Peyer's patch (tissue), 4 donors: ENCODE data around the gene CDC14A. TPM values are rescaled to one million over a fixed set of nuclear protein-coding genes. Genes with fewer than 3 reads are reported as not detected.

Source experiments
- DNase-seq, 3 donors: peaks; one replicate each; pipeline ENCODE4 v3.0.0-alpha.2; 2017 to 2019
- H3K27ac ChIP-seq, 4 donors: fragments of 200-600 bp; sonication (generic); one replicate each; pipeline ENCODE4 v1.5.1; 2016 to 2019
- H3K27me3 ChIP-seq, 2 donors: fragments of 200-600 bp; sonication (generic); one replicate each; pipeline ENCODE4 v1.5.1; 2019
- H3K36me3 ChIP-seq, 3 donors: fragments of 200-600 bp; sonication (generic); one replicate each; pipeline ENCODE4 v1.5.1; 2016 to 2019
- H3K4me1 ChIP-seq, 4 donors: fragments of 200-600 bp; sonication (generic); one replicate each; pipeline ENCODE4 v1.5.1; 2016 to 2019
- H3K4me3 ChIP-seq, 4 donors: fragments of 200-600 bp; sonication (generic); 1 replicate in 3 of 4; 2 replicates in 1 of 4; pipeline ENCODE4 v1.5.1; 2016 to 2019; ENCODE audit warnings: mild to moderate bottlenecking in 1 of 4
- H3K9me3 ChIP-seq, 4 donors: fragments of 200-600 bp; sonication (generic); one replicate each; pipeline ENCODE4 v1.5.1; 2016 to 2019; ENCODE audit warnings: mild to moderate bottlenecking in 1 of 4
- POLR2A ChIP-seq, 2 donors: fragments of 450-650 bp; IDR thresholded peaks; one replicate each; pipeline ENCODE4 v1.5.1; 2017; ENCODE audit warnings: antibody characterized with exemption in 2 of 2, mild to moderate bottlenecking in 2 of 2, moderate library complexity in 2 of 2
- total RNA-seq, 4 donors: library from RNA; depleted of rRNA; stranded (reverse); fragments of >200 nt; gene quantifications; one replicate each; pipeline ENCODE4 v1.1.0, GENCODE V29; 2016
- TF ChIP-seq, protein P1 (sequence below), 6 experiments: fragments of 450-650 bp in 4 of 6; fragments of 200-600 bp in 2 of 6; sonication (generic) in 1 of 6; IDR thresholded peaks; one replicate each; pipeline ENCODE4 v1.5.1; 2017 to 2019; ENCODE audit warnings: antibody characterized with exemption in 6 of 6, mild to moderate bottlenecking in 3 of 6, moderate library complexity in 1 of 6

The CDC14A gene
- total RNA-seq, 4 donors from 2014 or later, result 51.2 to 97.6 (median 81.2) TPM

DNA sequence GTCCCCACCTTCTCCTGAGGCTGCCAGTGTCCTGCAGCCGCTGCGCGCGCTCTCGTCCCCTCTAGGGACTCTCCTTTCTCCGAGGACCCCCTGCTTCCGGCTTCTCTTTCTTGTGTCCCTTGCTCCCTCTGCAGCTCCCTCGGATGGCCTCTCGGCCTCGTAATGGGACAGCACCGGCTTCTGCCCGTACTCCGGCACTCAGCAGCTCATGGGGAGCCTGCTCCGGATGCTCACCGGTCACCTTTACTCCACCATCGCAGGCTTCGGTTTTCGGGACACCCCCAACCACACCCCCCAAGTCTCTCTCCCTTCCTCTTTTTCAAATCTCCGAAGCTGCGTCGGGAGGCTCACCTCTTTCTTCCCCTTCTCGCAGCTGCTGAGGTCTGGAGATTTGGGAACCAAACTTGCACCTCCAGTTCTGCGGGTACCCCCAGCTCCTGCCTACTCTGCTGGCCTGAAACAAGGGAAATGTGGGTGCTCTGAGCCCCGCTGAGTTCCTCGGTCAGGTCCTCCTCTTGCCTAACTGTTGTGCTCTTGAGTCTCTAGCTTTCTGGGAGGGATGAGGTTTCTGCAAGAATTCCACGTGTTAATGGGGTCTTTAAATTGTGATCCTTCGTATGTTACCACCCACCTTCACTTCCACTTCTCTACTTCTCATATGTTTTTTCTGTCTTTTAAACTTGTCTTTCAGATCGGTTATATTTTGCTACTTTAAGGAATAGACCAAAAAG lies 930 bp downstream of the CDC14A start:
- TF ChIP-seq POLR2A (IDR thresholded peaks at IDR 0.05), result no peak

DNA sequence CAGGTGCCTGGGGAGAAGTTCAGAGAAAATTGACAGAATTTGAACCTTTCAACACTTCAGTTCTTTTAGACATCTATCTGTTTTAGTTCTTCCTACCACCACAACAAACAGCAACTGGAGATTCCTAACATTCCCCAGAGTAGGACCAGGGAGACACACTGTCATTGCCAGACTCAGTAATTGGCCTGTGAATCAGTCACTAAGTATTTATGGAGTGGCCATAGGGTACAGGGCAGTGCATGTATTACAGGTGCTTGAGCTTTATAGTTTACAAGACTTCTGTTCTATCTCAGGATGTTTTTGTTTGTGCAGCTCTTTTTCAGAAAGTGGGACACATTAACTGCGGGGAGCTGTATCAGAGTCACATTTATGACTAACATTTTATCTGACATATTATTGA lies 1.7 kb downstream of the CDC14A start:
- Histone ChIP-seq H3K4me3 (peak overlapping the region; percentile 59 to 96 (median 92)), H3K36me3 (no peaks in the 10 kb centered on the region), H3K27me3 (no peaks in the 10 kb centered on the region), H3K4me1 (peaks cover 0 to 37% (median 4%) of the 10 kb centered on the region in 4 donors), H3K27ac (peak overlapping the region in 2 of 4 donors; percentile 87 to 96), H3K9me3 (no peaks in the 10 kb centered on the region)
- no peak for DNase-seq
- TF ChIP-seq POLR2A (IDR thresholded peaks at IDR 0.05), result no peak
- TF ChIP-seq, protein P1, sequence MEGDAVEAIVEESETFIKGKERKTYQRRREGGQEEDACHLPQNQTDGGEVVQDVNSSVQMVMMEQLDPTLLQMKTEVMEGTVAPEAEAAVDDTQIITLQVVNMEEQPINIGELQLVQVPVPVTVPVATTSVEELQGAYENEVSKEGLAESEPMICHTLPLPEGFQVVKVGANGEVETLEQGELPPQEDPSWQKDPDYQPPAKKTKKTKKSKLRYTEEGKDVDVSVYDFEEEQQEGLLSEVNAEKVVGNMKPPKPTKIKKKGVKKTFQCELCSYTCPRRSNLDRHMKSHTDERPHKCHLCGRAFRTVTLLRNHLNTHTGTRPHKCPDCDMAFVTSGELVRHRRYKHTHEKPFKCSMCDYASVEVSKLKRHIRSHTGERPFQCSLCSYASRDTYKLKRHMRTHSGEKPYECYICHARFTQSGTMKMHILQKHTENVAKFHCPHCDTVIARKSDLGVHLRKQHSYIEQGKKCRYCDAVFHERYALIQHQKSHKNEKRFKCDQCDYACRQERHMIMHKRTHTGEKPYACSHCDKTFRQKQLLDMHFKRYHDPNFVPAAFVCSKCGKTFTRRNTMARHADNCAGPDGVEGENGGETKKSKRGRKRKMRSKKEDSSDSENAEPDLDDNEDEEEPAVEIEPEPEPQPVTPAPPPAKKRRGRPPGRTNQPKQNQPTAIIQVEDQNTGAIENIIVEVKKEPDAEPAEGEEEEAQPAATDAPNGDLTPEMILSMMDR (IDR thresholded peaks at IDR 0.05), result peak in 3 of 6 experiments; percentile 35 to 48 (median 46)

More for the DNA sequence above, 930 bp downstream of the CDC14A start:
- Histone ChIP-seq H3K4me3 (peak overlapping the region; percentile 59 to 96 (median 92)), H3K27ac (peak overlapping the region; percentile 82 to 96 (median 86)), H3K4me1 (peaks cover 0 to 37% (median 4%) of the 10 kb centered on the region in 4 donors), H3K27me3 (no peaks in the 10 kb centered on the region), H3K9me3 (no peaks in the 10 kb centered on the region), H3K36me3 (no peaks in the 10 kb centered on the region)
- peak; percentile 61 to 77 (median 65) for DNase-seq

DNA sequence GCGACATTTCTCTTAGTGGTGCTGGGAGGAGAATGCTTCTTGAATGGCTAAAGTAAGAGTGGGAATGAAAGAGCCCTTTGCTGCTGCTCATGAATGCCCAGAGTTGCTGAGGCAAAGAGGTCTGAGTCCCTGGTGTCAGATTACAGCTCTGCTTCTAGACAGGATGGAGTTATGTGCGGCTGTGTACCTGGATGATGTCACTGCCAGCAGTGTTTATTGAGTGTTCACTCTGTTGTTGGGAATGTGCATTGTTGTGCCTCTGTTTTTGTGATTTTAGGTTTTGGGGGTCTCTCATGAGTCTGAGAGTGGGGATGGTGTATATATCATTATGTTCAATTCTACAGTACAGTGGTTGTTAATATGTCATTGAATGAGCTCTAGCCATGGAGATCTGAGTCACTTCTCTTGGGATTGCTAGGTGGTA lies 2.7 kb downstream of the CDC14A start:
- Histone ChIP-seq H3K27me3 (no peaks in the 10 kb centered on the region), H3K4me3 (peak overlapping the region in 2 of 4 donors; percentile 59 to 96), H3K27ac (no peak overlapping the region), H3K4me1 (peaks cover 0 to 37% (median 4%) of the 10 kb centered on the region in 4 donors), H3K36me3 (no peaks in the 10 kb centered on the region), H3K9me3 (no peaks in the 10 kb centered on the region)
- DNase-seq, result peak in 2 of 3 donors; percentile 22 to 61
- TF ChIP-seq, protein P1 (IDR thresholded peaks at IDR 0.05), result no peak
- TF ChIP-seq POLR2A (IDR thresholded peaks at IDR 0.05), result no peak

DNA sequence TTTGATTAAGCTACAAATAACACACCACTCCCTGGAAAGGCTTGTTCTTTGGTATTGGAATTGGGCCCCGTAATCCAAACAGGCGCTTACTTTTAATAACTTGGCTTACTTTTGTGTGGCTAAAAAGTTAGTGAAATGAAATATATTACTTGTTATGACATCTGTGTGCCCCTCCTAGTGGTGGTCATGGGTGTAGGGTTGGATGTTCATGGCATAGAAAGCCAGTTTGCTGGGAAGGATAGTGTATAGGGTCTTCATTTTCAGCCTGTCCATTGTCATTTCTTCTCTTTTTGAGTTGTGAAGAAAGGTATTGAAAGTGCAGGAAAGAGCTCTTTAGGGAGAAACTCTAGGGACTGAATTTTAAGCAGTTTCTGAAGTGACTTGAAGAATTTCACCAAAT lies 5.9 kb downstream of the CDC14A start:
- peaks cover 0 to 45% (median 4%) of the 10 kb centered on the region in 4 donors for H3K4me1 ChIP-seq
- no peaks in the 10 kb centered on the region for H3K9me3 ChIP-seq
- TF ChIP-seq POLR2A (IDR thresholded peaks at IDR 0.05), result no peak
- TF ChIP-seq, protein P1 (IDR thresholded peaks at IDR 0.05), result peak in 4 of 6 experiments; percentile 17 to 24 (median 24)
- DNase-seq, result no peak
- H3K27me3 ChIP-seq, result no peaks in the 10 kb centered on the region
- H3K27ac ChIP-seq, result no peak overlapping the region
- H3K4me3 ChIP-seq, result no peak overlapping the region
- H3K36me3 ChIP-seq, result no peaks in the 10 kb centered on the region

DNA sequence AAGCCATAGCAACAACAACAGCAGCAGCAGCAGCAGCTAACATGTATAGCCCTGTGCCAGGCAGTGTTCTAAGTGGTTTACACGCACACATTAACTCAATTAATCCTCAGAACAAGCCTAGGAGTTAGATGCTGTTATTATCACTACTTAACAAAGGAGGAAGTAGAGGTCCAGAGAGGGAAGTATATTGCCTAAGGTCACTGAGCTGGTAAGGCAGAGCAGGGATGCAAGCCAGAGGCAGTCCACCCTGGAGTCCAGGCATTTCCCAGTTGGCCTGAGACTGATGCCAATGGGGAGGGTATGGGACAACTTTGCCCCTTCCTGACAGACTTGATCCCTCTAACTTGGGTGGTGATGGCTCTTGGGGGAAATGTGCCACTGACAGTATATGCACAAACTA lies 6.8 kb downstream of the CDC14A start:
- H3K27ac ChIP-seq, result no peak overlapping the region
- H3K4me1 ChIP-seq, result peaks cover 0 to 38% (median 3%) of the 10 kb centered on the region in 4 donors
- TF ChIP-seq POLR2A (IDR thresholded peaks at IDR 0.05), result no peak
- TF ChIP-seq, protein P1 (IDR thresholded peaks at IDR 0.05), result no peak
- H3K9me3 ChIP-seq, result no peaks in the 10 kb centered on the region
- no peak for DNase-seq
- H3K36me3 ChIP-seq, result no peaks in the 10 kb centered on the region
- no peak overlapping the region for H3K4me3 ChIP-seq
- H3K27me3 ChIP-seq, result no peaks in the 10 kb centered on the region

DNA sequence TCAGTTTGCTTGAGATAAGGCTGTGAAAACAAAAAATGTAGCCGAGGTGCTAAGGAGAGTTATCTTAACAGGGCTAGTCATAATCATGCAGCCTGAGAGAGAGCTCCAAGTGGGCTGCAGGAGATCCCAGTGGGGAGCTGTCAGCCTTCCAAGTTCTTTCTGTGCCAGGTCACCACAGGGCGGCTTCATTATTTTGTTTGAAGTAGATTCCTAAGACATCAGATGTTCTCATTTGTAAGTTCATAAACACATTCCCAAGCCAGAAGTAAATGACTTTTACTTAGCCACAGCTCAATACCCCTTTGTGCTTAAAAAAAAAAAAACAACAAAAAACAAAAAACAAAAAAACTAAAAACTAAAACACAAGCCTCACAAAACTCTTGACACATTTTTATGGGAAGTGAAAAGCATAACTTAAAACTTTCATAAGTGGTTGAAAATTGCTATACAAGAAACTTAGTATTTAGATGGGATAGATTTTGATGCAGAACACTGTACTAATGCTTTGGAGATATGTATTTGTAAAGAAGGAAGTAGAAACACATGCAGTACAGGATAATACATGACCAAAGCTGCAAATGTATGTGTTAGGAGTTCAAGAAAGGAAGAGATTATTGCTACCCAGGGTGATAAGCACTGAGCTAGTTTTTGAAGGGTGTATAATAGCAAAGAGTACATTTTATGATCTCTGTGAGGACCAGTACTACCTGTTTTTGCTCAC lies 8.6 kb downstream of the CDC14A start:
- Histone ChIP-seq H3K9me3 (no peaks in the 10 kb centered on the region), H3K27ac (no peak overlapping the region)
- no peak for DNase-seq

More for the DNA sequence above, 8.6 kb downstream of the CDC14A start:
- no peak overlapping the region for H3K4me3 ChIP-seq
- H3K36me3 ChIP-seq, result peaks cover 0 to 5% (median 0%) of the 10 kb centered on the region in 3 donors
- no peak for TF ChIP-seq POLR2A (IDR thresholded peaks at IDR 0.05)
- TF ChIP-seq, protein P1 (IDR thresholded peaks at IDR 0.05), result no peak
- H3K4me1 ChIP-seq, result peaks cover 0 to 23% (median 0%) of the 10 kb centered on the region in 4 donors
- H3K27me3 ChIP-seq, result no peaks in the 10 kb centered on the region
